ENCODE data around the gene RGS2. TPM values are rescaled to one million over a fixed set of nuclear protein-coding genes. Genes with fewer than 3 reads are reported as not detected.

Gene RGS2
- total RNA-seq, 1 donor from 2014 or later: 10.1 TPM

GRCh38 chr1:192830595-192831246 lies 21.9 kb downstream of the RGS2 start:
- DNase-seq (ENCODE audit: low read depth, low spot score): no peak

- DNase-seq (ENCODE audit: low read depth, low spot score): no peak
Measured at GRCh38 chr1:192831706-192832355, 23.0 kb downstream of the RGS2 start.

- no peak for DNase-seq (ENCODE audit: low read depth, low spot score)
Measured at GRCh38 chr1:192832492-192832891, 23.7 kb downstream of the RGS2 start.

- no peak for DNase-seq (ENCODE audit: low read depth, low spot score)
Measured at GRCh38 chr1:192835116-192835515, 26.3 kb downstream of the RGS2 start.

GRCh38 chr1:192839162-192840066 lies 30.6 kb downstream of the RGS2 start:
- no peak for DNase-seq (ENCODE audit: low read depth, low spot score)

GRCh38 chr1:192844360-192844759 lies 35.5 kb downstream of the RGS2 start:
- DNase-seq (ENCODE audit: low read depth, low spot score): no peak

- DNase-seq (ENCODE audit: low read depth, low spot score): no peak
Measured at GRCh38 chr1:192846950-192847349, 38.1 kb downstream of the RGS2 start.

- no peak for DNase-seq (ENCODE audit: low read depth, low spot score)
Measured at GRCh38 chr1:192849011-192849410, 40.2 kb downstream of the RGS2 start.

GRCh38 chr1:192849442-192849841 lies 40.6 kb downstream of the RGS2 start:
- no peak for DNase-seq (ENCODE audit: low read depth, low spot score)

- no peak for DNase-seq (ENCODE audit: low read depth, low spot score)
Measured at GRCh38 chr1:192852001-192852947, 43.4 kb downstream of the RGS2 start.

- no peak for DNase-seq (ENCODE audit: low read depth, low spot score)
Measured at GRCh38 chr1:192858456-192858855, 49.6 kb downstream of the RGS2 start.

GRCh38 chr1:192859808-192860207 lies 51.0 kb downstream of the RGS2 start:
- no peak for DNase-seq (ENCODE audit: low read depth, low spot score)

GRCh38 chr1:192860478-192861185 lies 51.8 kb downstream of the RGS2 start:
- no peak for DNase-seq (ENCODE audit: low read depth, low spot score)

- no peak for DNase-seq (ENCODE audit: low read depth, low spot score)
Measured at GRCh38 chr1:192861860-192862259, 53.0 kb downstream of the RGS2 start.

Other genes starting within 250 kb of the RGS2 start
- not detected in 2 replicates for gene RGS1, start 233.3 kb upstream of the RGS2 start, total RNA-seq
- not detected in 2 replicates for gene RGS13, start 172.9 kb upstream of the RGS2 start, total RNA-seq

Measured in pulmonary artery endothelial cell (primary cell).